ENCODE data around the gene CAMK2D. TPM values are rescaled to one million over a fixed set of nuclear protein-coding genes. Genes with fewer than 3 reads are reported as not detected.

The CAMK2D gene
- total RNA-seq, 2 donors from 2014 or later: 43.0 to 59.6 TPM

- DNase-seq (ENCODE audit: low spot score) (no peak), ATAC-seq (no peak)
- Mint-ChIP-seq H3K27me3 (no peaks in the 10 kb centered on the region), H3K27ac (no peak overlapping the region), H3K4me1 (ENCODE audit: low read depth in 2 of 2) (peaks cover 8 to 28% of the 10 kb centered on the region in 2 donors), H3K4me3 (no peak overlapping the region), H3K36me3 (peaks cover 8% of the 10 kb centered on the region), H3K9me3 (no peaks in the 10 kb centered on the region)
Observed at GRCh38 chr4:113604955-113605354, 156.6 kb downstream of the CAMK2D start.

DNA sequence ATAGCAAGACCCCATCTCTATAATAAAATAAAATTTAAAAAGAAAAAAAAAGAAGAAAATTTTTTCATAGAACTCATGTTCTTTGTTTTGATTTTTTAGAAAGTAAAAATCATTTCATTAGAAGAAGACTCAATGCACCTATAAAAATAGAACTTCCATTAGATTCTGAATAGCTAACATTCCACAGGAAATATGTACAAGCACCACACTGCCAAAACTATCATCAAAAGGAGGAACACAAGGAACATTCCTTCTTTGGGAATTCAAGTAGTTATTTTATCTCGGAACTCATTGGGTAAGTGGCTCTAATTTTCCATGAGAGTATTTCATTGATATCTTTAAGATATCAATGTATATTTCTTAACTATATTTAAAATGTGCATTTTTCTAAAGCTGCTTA is 157.6 kb downstream of the CAMK2D start:
- Mint-ChIP-seq H3K4me1 (ENCODE audit: low read depth in 2 of 2) (peaks cover 8 to 32% of the 10 kb centered on the region in 2 donors), H3K36me3 (peaks cover 8% of the 10 kb centered on the region), H3K4me3 (no peak overlapping the region), H3K9me3 (no peaks in the 10 kb centered on the region), H3K27ac (no peak overlapping the region), H3K27me3 (no peaks in the 10 kb centered on the region)
- DNase-seq (ENCODE audit: low spot score) (no peak), ATAC-seq (no peak)

- DNase-seq (ENCODE audit: low spot score) (no peak), ATAC-seq (no peak)
- no peak overlapping the region for H3K27ac Mint-ChIP-seq
- peaks cover 8% of the 10 kb centered on the region for H3K36me3 Mint-ChIP-seq
- H3K4me3 Mint-ChIP-seq: no peak overlapping the region
- no peaks in the 10 kb centered on the region for H3K27me3 Mint-ChIP-seq
- peaks cover 8 to 25% of the 10 kb centered on the region in 2 donors for H3K4me1 Mint-ChIP-seq (ENCODE audit: low read depth in 2 of 2)
- H3K9me3 Mint-ChIP-seq: no peaks in the 10 kb centered on the region
Observed at GRCh38 chr4:113602646-113603228, 158.8 kb downstream of the CAMK2D start.

DNA sequence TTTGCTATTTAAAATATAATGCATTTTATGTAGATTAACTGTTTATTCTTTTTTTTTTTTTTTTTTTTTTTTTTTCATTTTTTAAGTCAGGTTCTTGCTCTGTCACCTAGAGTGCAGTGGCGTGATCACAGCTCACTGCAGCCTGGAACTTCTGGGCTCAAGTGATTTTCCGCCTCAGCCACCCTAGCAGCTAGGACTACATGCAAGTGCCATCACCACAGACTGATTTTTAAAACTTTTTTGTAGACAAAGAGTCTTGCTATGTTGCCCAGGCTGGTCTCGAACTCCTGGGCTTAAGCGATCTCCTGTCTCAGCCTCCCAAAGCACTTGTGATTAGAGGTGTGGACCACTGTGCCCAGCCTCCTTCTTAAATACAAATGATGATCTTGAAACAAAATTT is 159.9 kb downstream of the CAMK2D start:
- H3K27ac Mint-ChIP-seq: no peak overlapping the region
- no peak for DNase-seq (ENCODE audit: low spot score)
- H3K9me3 Mint-ChIP-seq: no peaks in the 10 kb centered on the region
- H3K4me1 Mint-ChIP-seq (ENCODE audit: low read depth in 2 of 2): peaks cover 4 to 18% of the 10 kb centered on the region in 2 donors
- no peaks in the 10 kb centered on the region for H3K27me3 Mint-ChIP-seq
- no peak for ATAC-seq
- peaks cover 3% of the 10 kb centered on the region for H3K36me3 Mint-ChIP-seq
- H3K4me3 Mint-ChIP-seq: no peak overlapping the region

DNA sequence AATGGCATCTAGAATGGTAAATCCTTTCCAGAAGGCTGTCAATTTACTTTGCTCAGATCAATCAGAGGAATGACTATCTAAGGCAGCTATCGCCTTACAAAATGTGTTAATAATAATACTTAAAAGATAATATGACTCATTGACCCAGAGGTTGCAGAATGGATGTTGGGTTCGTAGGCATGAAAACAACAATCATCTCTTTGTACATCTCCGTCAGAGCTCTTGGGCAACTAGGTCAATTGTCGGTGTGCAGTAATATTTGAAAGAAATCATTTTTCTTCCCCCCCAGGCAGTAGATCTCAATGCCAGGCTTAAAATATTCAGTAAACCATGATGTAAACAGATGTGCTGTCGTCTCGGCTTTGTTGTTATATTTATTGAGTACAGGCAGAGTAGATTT is 165.1 kb downstream of the CAMK2D start:
- no peak for ATAC-seq
- H3K27ac Mint-ChIP-seq: no peak overlapping the region
- peaks cover 4% of the 10 kb centered on the region for H3K36me3 Mint-ChIP-seq
- no peaks in the 10 kb centered on the region for H3K27me3 Mint-ChIP-seq
- H3K4me3 Mint-ChIP-seq: no peak overlapping the region
- no peaks in the 10 kb centered on the region for H3K9me3 Mint-ChIP-seq
- H3K4me1 Mint-ChIP-seq (ENCODE audit: low read depth in 2 of 2): peaks cover 25 to 40% of the 10 kb centered on the region in 2 donors
- no peak for DNase-seq (ENCODE audit: low spot score)

DNA sequence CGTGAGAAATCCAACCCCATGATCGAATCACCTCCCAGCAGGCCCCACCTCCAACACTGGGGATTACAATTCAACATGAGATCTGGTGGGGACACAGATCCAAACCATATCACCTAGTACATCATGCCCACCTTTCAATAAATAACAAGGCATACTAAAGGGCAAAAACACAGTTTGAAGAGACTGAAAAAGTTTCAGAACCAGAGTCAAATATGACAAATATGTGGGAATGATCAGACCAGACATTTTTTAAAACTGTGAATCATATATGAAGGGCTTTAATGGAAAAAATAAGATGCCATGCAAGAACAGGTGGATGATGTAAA is 167.3 kb downstream of the CAMK2D start:
- no peak for ATAC-seq
- no peak for DNase-seq (ENCODE audit: low spot score)
- Mint-ChIP-seq H3K9me3 (peaks cover 3% of the 10 kb centered on the region), H3K36me3 (peaks cover 9% of the 10 kb centered on the region), H3K27ac (peak overlapping the region in 1 of 2 donors; percentile 16), H3K4me1 (ENCODE audit: low read depth in 2 of 2) (peaks cover 30 to 41% of the 10 kb centered on the region in 2 donors), H3K27me3 (no peaks in the 10 kb centered on the region), H3K4me3 (no peak overlapping the region)

- ATAC-seq (no peak), DNase-seq (ENCODE audit: low spot score) (no peak)
- Mint-ChIP-seq H3K4me1 (ENCODE audit: low read depth in 2 of 2) (peaks cover 36 to 45% of the 10 kb centered on the region in 2 donors), H3K27me3 (no peaks in the 10 kb centered on the region), H3K9me3 (peaks cover 8% of the 10 kb centered on the region), H3K36me3 (peaks cover 15% of the 10 kb centered on the region), H3K27ac (no peak overlapping the region), H3K4me3 (no peak overlapping the region)
Observed at GRCh38 chr4:113593400-113594230, 167.9 kb downstream of the CAMK2D start.

DNA sequence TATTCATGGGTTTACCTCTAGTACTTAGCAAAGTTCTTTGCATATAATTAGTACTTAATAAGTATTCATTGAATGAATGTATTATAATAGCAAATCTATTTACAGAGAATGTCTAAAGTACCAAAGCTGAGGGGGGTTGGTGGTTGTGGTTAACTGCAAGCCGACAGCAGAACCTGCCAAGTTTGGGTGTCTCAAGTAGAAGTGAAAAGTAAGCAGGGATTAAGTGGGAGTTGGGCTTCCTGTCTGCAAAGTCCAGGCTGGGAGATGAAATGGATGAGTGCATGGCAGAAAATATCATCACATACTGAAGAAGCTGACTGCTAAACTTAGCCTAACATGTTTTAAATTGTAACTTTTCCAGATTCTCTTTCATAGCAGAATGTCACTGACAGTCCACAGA is 169.6 kb downstream of the CAMK2D start:
- no peak overlapping the region for H3K27ac Mint-ChIP-seq
- no peak for ATAC-seq
- H3K9me3 Mint-ChIP-seq: peaks cover 8% of the 10 kb centered on the region
- H3K36me3 Mint-ChIP-seq: peaks cover 16% of the 10 kb centered on the region
- H3K4me1 Mint-ChIP-seq (ENCODE audit: low read depth in 2 of 2): peaks cover 37 to 41% of the 10 kb centered on the region in 2 donors
- DNase-seq (ENCODE audit: low spot score): no peak
- no peaks in the 10 kb centered on the region for H3K27me3 Mint-ChIP-seq
- no peak overlapping the region for H3K4me3 Mint-ChIP-seq

- ATAC-seq: no peak
- Mint-ChIP-seq H3K27ac (no peak overlapping the region), H3K4me1 (ENCODE audit: low read depth in 2 of 2) (peaks cover 27 to 31% of the 10 kb centered on the region in 2 donors), H3K27me3 (no peaks in the 10 kb centered on the region), H3K36me3 (peaks cover 12% of the 10 kb centered on the region), H3K4me3 (no peak overlapping the region), H3K9me3 (peaks cover 8% of the 10 kb centered on the region)
- no peak for DNase-seq (ENCODE audit: low spot score)
Observed at GRCh38 chr4:113588895-113589668, 172.5 kb downstream of the CAMK2D start.

DNA sequence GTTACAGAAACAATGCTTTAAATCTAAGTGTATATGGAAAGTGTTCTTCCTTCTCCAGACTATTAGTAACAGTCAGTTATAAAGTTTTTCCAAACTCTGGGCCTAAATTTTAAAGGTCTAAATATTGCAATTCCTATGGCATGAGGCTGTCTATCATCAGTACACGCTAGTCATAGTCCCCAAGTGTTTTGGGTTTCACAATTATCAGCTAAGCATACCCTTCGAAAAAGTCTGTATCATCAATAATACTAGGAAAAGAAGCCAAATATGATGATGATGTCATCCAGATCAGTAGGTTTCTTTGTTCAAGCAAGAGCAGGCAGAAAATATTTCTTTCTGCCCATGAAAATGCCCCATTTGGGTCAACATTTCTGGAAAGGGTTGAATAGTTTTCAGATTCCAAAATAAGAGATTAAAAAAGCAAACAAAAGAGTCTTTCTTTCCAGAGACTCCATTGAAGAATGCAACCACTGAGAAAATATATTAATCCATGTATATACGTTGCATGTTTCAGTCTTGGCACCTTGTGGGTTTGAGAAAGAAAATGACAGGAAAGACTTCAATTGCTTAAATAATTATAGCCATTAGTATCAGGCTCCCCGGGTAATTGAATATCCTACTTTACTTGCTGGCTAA is 173.8 kb downstream of the CAMK2D start:
- peaks cover 12% of the 10 kb centered on the region for H3K36me3 Mint-ChIP-seq
- peaks cover 21 to 23% of the 10 kb centered on the region in 2 donors for H3K4me1 Mint-ChIP-seq (ENCODE audit: low read depth in 2 of 2)
- no peak overlapping the region for H3K4me3 Mint-ChIP-seq
- DNase-seq (ENCODE audit: low spot score) (no peak), ATAC-seq (no peak)
- no peak overlapping the region for H3K27ac Mint-ChIP-seq
- peaks cover 8% of the 10 kb centered on the region for H3K9me3 Mint-ChIP-seq
- no peaks in the 10 kb centered on the region for H3K27me3 Mint-ChIP-seq

DNA sequence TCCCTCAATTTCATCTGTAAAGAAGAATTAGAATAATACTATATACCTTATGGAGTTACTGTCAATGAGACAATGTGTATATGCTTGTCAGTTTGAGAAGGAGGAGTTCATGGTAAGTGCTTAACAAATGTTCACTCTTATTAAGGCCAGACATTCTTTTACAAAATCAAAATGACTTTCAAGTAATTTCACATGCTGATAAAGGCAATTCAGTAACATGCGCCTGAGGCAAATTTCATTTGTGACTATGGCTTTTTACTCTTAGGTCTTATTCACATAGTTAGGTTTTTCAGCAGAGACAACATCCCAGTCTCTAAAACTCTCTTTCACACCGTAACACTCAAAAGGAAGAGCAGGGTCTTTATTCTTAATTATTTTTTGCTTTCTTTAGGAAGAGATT is 174.4 kb downstream of the CAMK2D start:
- Mint-ChIP-seq H3K4me3 (no peak overlapping the region), H3K27ac (no peak overlapping the region), H3K27me3 (no peaks in the 10 kb centered on the region), H3K36me3 (peaks cover 12% of the 10 kb centered on the region), H3K4me1 (ENCODE audit: low read depth in 2 of 2) (peaks cover 20 to 23% of the 10 kb centered on the region in 2 donors), H3K9me3 (peaks cover 8% of the 10 kb centered on the region)
- ATAC-seq (no peak), DNase-seq (ENCODE audit: low spot score) (no peak)

DNA sequence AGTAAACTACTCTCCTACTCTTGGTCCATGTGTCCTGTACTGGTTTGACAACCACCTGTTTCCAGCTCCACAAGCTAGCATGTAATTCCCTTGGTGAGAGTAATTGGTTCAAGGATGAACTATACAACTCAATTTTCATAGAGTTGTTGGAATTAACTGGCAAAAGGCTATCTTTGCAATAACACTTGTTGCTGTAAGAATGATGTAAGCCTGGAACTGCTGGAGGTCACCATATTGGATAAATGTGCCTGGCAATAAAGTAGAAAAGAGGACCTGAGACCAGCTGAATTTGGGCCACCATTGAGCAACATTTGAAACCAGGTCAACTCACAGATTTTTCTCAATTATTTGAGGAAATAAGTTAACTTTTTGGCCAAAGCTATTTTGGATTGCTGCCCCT is 175.5 kb downstream of the CAMK2D start:
- Mint-ChIP-seq H3K4me1 (ENCODE audit: low read depth in 2 of 2) (peaks cover 12 to 16% of the 10 kb centered on the region in 2 donors), H3K27me3 (no peaks in the 10 kb centered on the region), H3K9me3 (peaks cover 8% of the 10 kb centered on the region), H3K4me3 (no peak overlapping the region), H3K27ac (no peak overlapping the region), H3K36me3 (peaks cover 12% of the 10 kb centered on the region)
- DNase-seq (ENCODE audit: low spot score) (no peak), ATAC-seq (no peak)

GRCh38 chr4:113584407-113585150 is 177.0 kb downstream of the CAMK2D start:
- no peaks in the 10 kb centered on the region for H3K27me3 Mint-ChIP-seq
- peaks cover 14 to 22% of the 10 kb centered on the region in 2 donors for H3K4me1 Mint-ChIP-seq (ENCODE audit: low read depth in 2 of 2)
- H3K36me3 Mint-ChIP-seq: peaks cover 11% of the 10 kb centered on the region
- no peak overlapping the region for H3K27ac Mint-ChIP-seq
- no peak for ATAC-seq
- DNase-seq (ENCODE audit: low spot score): no peak
- no peak overlapping the region for H3K4me3 Mint-ChIP-seq
- H3K9me3 Mint-ChIP-seq: peaks cover 8% of the 10 kb centered on the region

All from natural killer cell treated with Interleukin-12 subunit alpha and Interleukin-12 subunit beta and Interleukin-15 and Interleukin-18, amount 100 ng/mL, for 72 hours (primary cell).